Measurements from ENCODE around the gene ACSS1.
"Not testable (repeated sequence)": the region's sequence is repeated elsewhere in the genome, so short reads cannot be mapped to it uniquely, and the experiment has no call there.

The ACSS1 gene

DNA sequence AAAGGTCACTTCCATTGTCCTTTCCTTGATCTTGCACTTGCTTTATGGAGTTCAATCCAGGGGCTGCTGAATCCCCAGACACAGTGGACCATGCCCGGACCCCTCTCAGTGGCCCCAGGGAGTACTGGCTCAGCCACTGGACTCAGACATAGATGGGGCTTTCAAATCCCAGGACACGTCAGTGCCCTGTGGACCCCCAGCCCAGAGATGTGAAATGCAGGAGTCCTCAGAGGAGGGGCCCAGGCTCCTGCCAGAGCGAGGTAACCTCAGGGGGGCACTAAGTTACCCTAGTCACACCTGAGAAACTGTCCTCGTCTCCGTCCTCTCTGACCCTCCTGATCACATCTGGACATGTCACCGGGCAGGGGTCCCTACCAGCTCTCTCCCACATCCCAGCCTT, 46.7 kb downstream of the ACSS1 start:
- DNase-seq (ENCODE audit: low read depth in 2 of 2), result no peak

DNA sequence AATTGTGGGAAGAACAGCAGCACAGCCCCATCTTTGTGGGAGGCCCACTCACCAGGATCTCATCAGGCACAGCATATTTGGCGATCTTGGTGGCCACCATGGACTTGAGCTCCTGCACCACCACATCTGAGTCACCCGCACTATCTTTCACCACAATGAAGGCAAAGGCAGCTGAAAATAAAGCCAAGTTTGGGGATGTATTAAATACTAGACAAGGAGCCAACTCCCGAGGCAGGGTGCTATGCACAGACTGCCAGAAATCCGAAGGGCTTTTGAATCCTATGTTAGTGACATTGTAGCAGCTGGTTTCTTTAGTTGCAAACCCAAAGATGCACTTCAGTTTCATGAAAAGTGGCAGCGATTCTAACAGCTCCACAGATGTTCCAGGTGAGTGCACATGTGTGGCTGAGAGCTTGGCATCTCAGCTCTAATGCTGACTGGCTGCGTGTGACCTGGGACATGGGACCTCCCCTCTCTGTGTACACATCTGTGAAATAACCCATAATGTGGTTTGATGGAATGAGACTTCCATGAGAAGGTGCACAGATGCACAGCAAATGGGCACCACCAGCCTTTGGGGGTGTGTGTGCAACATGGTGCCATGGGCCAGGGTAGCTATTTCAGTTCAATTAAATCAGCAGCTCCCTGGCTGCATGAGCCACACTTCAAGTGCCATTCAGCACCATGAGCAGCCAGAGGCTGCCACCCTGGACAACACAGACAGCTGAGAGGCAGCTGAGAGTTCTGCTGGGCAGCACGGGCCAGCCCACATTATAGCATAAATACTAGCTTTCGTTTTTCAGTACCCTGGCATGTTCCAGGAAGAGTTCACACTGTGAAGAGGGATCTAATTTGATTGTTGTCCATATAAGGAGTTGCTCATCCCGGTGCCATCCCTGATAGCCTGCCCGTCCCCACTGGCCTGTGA, 48.5 kb downstream of the ACSS1 start:
- DNase-seq (ENCODE audit: low read depth in 2 of 2), result no peak

DNA sequence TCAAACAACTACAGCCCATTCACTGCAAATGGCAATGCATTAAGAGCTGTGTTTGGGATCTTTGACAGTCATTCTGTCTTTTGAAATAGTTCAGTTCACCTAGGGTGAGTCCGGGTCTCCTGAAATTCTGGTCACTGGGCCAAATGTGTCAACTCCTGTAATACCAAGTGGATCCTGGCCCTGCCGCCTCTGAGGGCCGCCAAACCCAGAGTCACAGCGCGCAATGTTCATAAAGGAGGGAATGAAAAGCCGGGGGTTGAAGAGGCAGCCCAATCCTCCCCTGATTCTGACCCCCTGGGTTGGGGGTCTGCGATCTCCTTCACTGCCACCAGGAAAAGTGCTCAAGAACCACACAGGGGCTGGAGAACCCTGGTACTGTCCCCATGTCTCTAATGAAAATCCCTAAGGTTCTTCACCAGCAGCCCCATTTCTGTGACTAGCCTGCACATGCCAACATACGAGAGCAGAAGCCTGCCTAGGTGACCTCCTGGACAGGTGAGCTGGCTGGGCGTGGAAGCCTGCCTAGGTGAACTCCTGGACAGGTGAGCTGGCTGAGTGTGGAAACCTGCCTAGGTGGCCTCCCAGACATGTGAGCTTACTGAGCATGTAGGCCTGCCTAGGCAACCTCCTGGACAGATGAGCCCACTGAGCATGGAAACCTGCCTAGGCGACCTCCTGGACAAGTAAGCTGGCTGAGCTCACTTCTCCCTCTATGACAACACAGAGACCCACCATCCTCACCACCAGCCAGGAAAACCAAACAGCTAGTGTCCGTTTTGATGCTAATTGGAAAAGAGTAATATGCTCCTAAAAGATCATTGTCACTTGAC, 49.3 kb downstream of the ACSS1 start:
- no peak for DNase-seq (ENCODE audit: low read depth in 2 of 2)

DNA sequence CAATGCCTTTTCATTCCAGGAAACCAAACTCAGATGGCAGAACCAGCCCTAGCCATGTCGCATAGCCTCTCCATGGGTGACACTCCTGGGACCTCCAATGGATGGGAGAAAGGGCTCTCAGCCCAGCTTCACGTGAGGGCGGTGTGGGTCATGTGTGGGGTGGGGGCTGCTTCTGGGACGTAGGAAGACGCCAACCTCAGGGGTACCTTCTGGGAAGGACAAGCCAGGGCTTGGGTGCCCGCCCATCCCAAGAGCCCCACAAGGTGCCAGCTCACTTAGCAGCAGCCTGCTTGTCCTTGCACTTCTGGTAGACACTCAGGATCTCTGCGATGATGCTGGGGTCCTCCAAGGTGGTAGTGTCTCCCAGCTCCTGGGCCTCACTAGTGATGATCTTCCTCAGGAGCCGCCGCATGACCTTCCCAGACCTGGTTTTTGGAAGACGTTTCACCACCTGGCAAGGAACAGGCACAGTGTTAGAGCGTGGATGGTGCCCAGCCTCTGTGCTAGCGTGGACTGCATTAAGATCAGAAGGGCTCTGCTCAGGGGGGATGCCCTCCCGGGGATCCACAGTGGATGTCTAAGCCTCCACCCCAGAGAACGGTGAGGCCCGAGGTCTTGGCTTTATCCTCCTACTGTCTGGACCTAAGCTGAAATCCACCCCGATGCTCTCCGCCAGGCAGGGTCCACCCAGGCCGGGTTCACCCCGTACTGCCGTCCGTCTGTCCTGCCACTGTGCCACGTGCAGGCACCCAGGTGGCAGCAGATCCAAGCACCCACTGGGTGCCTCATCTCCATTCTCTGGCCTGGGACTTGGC, 50.2 kb downstream of the ACSS1 start:
- DNase-seq (ENCODE audit: low read depth in 2 of 2), result no peak

DNA sequence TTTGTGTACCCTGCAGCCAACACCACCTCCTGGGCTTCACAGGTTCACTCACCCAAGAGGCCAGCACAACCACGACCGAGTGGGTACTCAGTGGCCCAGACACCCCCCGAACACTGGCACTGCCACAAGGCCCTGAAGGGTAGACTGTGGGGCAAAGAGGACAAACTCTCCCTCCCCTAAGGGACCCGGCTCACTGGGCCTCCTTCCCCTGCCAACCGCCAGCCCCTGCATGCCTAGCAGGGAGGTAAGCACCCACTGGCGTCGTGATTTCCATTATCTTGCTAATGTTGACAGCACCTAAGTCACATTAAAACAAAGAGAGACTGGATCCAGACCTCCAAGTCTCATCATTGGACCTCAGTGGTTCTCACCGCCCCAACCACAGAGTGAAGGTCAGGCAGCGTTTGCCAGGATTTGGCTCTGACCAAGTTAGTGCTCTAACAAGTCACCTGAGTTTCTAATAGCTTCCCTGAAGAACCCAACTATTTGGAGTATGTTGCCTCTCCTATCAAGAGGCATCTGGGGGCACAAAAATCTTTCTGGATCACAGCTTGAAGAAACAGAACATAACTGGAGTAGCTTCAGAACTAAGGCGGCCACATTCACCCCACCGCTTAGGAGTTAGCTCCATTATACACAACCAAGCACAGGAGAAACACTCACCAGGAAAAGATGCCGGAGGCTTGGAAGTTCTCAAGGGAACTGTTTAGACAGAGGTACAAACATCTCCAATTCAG, 51.3 kb downstream of the ACSS1 start:
- DNase-seq (ENCODE audit: low read depth in 2 of 2), result no peak

DNA sequence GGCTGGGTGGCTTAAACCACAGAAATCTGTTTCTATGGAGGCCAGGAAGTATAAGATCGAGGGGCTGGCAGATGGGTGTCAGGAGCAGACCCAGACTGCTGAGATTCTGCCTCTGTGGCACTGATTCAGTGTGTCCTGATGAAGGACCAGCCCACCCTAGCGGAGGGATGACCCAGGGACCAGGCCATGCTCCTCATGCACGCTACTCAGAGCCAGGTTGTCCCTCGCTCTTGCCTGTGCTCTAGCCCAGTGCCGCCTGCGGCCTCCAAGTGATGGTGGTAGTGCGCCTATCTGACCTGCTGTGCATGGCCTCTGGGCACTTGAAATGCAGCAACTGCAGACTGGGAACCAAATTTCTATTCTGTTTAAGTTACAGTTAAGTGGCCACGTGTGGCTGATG, 52.3 kb downstream of the ACSS1 start:
- no peak for DNase-seq (ENCODE audit: low read depth in 2 of 2)

DNA sequence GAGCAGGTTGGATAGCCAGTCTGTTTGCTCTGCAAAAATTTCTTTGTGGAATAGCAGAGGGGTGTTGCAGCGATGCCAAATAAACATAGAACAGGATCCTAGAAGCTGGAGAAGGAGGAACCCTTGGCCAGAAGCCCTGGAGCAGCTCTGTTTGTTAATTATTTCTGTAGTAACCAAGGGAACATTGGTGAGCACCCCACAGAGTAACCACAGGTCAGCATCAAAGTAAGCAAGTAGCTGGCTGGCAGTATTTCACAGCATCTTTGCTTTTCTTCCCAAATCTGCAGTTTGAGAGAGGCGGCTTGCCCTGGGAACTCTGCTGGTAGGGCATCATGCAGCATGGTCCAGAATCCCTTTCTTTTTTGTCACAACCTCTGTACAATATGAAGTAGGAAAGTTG, 52.7 kb downstream of the ACSS1 start:
- DNase-seq (ENCODE audit: low read depth in 2 of 2), result no peak

DNA sequence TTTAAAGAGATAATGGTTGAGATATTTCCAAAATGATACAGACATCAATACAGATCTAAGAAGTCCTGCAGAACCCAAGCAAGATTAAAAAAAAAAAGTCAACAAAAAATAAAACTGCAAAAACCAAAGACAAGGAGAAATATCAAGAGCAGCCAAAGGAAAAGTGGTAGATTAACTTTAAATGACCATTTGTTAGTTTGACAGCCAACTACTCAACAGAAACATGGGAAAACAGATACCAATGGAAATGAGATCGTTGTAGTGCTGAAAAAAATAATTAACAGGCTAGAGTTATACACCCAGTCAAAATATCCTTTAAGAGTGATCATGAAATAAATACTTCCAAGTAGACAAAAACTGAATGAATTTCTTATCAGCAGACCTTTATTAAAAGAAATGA, 54.9 kb downstream of the ACSS1 start:
- no peak for DNase-seq (ENCODE audit: low read depth in 2 of 2)

DNA sequence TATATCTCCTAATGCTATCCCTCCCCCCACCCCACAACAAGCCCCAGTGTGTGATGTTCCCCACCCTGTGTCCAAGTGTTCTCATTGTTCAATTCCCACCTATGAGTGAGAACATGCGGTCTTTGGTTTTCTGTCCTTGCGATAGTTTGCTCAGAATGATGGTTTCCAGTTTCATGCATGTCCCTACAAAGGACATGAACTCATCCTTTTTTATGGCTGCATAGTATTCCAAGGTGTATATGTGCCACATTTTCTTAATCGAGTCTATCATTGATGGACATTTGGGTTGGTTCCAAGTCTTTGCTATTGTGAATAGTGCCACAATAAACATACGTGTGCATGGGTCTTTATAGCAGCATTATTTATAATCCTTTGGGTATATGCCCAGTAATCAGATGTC, 56.6 kb downstream of the ACSS1 start:
- not testable (repeated sequence) for DNase-seq (ENCODE audit: low read depth in 2 of 2)

DNA sequence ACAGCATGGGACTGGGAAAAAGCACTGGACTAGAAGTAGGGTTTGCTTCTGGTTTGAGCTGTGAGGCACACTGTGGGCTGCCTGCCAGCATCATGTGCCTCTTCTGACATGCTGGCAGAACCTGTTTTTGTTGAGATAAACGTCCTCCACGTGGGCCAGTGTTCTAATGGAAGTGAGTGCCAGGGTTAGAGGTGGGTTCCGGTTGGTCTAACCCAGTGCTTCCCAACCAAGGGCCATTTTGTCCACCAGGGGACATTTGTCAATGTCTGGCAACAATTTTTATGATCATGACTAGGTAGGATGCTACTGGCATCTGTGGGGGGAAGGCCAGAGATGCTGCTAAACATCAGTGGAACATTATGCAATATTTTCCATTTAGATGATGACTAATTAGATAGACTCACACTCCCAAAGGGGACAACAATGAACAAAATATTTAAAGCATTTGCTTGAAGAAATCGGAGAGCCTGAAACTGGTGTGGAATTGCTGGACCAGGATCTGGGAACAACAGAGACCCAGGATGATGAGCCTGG, 57.6 kb downstream of the ACSS1 start:
- no peak for DNase-seq (ENCODE audit: low read depth in 2 of 2)

DNA sequence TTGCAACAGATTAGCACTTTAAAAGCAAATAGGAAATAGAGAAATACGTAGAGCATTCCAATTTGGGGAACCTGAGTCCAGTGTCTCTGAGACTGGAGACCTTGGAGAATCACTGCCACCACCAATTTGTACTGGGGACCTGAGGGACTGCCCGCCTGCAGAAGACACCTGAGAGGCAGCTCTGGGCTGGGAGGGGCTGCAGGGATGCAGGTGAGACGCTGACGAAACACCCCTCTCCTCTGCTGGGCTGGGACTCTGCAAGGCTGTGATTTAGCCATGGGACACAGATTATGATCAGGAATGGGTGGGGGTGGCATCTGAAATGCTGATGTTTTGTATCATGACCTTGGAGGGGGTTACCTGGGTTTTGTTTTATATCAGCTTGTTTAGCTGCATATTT, 58.4 kb downstream of the ACSS1 start:
- no peak for DNase-seq (ENCODE audit: low read depth in 2 of 2)

DNA sequence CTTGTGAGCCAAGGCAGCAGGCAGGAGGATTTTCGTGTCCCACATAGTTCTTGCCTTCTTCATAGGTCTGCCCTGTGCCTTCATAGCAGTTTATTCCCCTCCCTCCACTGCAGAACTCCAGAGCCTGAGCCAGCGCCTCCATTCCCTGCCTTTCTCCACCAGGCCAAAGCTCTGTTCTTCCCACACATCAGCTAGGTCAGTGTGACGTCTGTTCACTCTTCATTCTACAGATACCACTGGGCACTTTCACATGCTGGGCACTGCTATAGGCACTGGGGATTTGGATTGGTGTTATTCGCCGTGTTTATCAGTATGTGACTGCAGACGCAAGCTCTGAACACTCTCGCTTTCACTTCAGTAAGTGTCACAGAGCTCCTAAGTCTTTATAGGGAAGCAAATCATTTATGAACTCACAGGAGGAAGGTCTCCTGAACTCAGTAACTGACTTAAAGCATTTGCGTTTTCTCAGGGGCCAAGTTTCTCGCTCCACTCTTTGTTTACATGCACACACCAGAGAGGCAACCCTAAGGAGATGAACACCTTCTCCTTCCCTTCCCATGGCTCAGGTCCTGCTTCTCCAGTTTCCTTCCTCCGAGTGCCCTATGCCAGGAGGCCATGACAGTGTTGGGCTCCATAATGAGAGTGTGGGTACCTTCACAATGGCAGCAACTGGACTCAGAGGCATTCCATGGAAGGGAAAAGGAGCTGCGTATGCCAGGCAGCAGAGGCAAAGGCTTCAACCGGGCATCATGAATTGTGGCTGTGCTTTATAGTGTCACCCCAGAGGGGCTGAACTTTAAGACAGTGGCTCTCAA, 59.1 kb downstream of the ACSS1 start:
- no peak for DNase-seq (ENCODE audit: low read depth in 2 of 2)

DNA sequence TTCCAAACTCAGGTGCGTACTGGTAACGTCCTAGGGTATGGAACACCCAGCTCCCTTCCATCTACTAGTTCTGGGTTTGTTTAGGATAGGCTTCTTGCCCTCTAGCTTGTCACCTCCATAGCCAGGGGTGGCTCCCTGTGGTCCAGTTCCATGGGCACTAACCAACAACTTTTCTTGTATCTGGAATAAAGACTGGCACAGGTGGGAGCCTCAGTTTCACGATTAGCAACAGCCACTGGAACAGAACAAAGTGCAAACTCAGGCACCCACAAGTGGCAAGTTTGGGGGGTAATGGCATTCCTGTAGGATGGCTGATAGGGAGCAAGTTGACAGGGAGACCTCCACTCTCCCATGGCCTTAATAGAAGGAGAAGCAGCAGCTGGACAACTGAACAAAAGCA, 59.8 kb downstream of the ACSS1 start:
- no peak for DNase-seq (ENCODE audit: low read depth in 2 of 2)

DNA sequence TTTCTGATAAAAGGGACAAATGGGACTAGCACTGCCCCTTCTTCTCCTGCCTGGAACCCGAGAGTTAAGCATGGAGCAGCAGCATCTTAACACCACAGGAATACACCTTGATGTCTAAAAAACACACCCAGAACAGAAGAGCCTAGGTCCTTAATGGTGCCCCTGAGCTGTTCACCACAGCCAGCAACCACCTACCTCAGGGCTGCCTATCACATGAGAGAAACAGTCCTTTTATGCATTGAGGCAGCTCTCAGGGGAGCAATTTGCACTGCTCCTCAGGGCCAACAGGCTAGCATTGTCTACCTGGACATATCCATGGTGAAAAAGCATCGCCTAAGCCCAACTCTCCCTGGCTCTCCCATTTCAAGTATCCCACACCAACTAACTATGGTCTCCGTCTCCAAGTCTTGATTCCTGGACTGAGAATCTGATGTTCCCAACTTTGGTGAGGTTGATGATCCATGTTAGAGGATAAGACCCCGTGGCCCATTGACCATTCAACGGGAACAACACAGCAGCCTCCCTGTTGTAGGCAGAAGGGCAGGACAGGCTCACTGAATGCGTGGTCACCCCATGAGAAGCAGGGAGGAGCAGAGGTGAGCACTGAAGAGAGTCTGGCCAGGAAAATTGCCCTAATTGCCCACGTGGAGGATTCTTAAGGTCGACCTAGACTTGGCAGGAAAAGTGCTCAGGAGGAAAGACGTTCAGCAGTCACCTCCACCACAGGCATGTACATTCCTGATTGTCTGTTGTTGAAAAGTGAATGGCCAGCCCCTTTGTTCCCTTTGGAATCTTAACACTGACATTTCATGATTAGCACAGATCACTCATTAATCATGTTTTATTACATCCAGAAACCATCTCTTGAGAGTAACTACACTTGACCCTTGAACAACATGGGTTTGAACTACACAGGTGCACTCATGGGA, 61.2 kb downstream of the ACSS1 start:
- no peak for DNase-seq (ENCODE audit: low read depth in 2 of 2)

DNA sequence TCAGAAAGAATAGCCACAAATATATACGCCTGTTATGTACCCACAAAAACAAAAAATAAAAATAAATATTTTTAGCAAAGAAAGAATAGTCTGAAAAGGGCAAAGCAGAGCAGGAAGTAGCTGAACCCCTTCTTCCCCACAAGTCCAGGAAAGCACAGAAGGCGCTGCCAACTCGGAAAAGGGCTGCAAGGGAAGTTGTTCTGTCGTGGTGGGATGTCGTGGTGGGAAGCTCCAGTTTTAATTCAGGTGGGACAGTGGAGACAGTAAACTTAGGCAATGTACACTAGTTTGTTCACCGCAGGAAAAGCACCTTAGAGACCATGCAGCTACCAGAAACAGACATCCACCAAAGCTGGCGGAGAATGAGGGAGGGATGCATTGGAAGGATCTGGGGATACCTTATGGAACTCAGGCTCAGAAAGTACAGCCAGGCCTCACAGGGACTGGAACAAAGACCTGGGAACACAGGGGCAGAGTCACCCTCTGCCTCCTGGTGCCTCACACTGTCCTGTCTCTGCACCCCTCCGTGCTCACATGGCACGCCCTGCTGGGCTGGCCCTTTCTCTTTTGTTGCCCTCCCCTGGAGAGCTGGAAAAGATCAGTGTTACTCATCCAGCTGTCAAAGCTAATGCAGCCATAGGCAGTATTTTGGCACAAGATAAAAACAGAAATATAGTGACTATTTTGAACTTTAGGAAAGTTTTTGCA, 62.0 kb downstream of the ACSS1 start:
- no peak for DNase-seq (ENCODE audit: low read depth in 2 of 2)

DNA sequence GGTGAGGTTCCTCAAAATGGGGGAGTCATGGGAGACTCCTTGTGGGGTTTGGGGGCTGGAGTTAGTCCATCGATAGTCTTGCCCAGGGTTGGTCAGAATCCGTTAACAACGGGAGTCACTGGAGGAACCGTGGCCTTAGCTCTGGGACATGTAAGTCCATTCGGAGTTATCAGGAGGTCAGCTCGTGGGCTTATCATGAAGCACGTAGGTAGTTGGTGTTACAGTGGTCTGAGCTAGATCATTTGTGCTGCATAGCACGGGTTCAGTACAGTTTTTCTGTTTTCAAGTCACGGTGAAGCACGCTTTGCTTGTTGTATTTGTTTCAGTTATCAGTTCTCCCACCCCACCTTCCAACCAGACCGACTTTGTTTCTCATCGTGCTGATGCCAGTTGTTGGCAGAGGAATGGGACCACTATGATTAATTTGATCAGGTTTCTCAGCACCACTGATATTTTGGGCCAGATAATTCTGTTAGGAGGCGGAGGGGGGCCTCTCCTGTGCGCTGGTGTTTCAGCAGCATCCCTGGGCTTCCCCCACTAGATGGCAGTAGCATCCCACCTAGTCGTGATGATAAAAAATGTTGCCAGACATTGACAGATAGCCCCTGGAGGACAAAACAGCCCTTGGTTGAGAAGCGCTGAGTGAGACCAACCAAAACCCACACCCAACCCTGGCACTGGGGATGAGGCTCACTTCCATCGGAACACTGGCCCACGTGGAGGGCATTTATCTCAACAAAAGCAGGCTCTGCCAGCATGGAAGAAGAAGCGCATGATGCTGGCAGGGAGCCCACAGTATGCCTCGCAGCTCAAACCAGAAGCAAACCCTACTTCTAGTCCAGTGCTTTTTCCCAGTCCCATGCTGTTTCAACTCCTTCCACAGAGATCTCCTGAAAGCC, 63.2 kb downstream of the ACSS1 start:
- peak; percentile 72 to 76 for DNase-seq (ENCODE audit: low read depth in 2 of 2)

DNA sequence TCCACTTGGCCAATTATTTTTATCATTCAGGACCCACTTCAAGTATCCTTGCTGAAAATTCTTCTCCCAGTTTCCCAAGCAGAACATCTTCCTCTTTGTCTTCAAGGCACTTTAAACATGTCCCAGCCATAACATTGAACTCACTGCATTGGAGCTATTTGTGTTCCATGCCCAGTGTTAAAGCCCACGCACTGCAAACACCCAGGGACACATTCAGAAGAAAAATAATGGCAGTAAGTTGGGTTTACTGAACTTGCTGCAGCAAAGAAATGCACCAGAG, 63.8 kb downstream of the ACSS1 start:
- DNase-seq (ENCODE audit: low read depth in 2 of 2), result no peak
